H1 (cell line): ENCODE data around the gene CDYL2. TPM values are rescaled to one million over a fixed set of nuclear protein-coding genes. Genes with fewer than 3 reads are reported as not detected.

ENCODE experiments used
- CTCF ChIA-PET: fragments of 300-600 bp; sonication (Branson Sonifier 250); formaldehyde crosslinking; loops from one replicate; lab custom pipeline; 2021; ENCODE audit not compliant: partially characterized antibody; lab: Charles Lee
- POLR2A ChIA-PET: fragments of 300-600 bp; sonication (Branson Sonifier 250); formaldehyde crosslinking; loops from one replicate; lab custom pipeline; 2021; ENCODE audit warnings: inconsistent platforms; ENCODE audit not compliant: partially characterized antibody; lab: Charles Lee
- DNase-seq, 2 experiments: peaks; one replicate each; pipeline versions ENCODE4 v3.0.0 to v3.0.0-alpha.2; 2010 to 2022; ENCODE audit warnings: low spot score in 2 of 2, low read depth in 1 of 2, mixed read lengths in 1 of 2
- FAIRE-seq: peaks from 2 replicates; lab custom pipeline; 2011; peaks lifted over from hg19 to GRCh38; lab: Jason Lieb, UNC
- H2AFZ ChIP-seq: 2 replicates; pipeline ENCODE4 v1.8.1; 2012; ENCODE audit warnings: low read length, inconsistent platforms
- H2AK5ac ChIP-seq: 2 replicates; pipeline ENCODE4 v1.6.1; 2013; ENCODE audit warnings: low read depth, low read length
- H2BK120ac ChIP-seq: replicated peaks from 2 replicates; pipeline ENCODE3; 2013; ENCODE audit warnings: low read depth, low read length, inconsistent platforms
- H2BK12ac ChIP-seq: 2 replicates; pipeline ENCODE4 v1.6.1; 2013; ENCODE audit warnings: low read depth, low read length
- H2BK15ac ChIP-seq: 2 replicates; pipeline ENCODE4 v1.6.1; 2013; ENCODE audit warnings: low read length
- H2BK20ac ChIP-seq: 2 replicates; pipeline ENCODE4 v1.6.1; 2013; ENCODE audit warnings: low read length
- H2BK5ac ChIP-seq: 2 replicates; pipeline ENCODE4 v1.6.1; 2013; ENCODE audit warnings: low read depth, low read length
- H3K14ac ChIP-seq: 2 replicates; pipeline ENCODE4 v1.6.1; 2013; ENCODE audit warnings: inconsistent platforms; ENCODE audit not compliant: insufficient read length
- H3K18ac ChIP-seq: 2 replicates; pipeline ENCODE4 v1.6.1; 2013; ENCODE audit warnings: low read length; ENCODE audit errors: extremely low read depth
- H3K23ac ChIP-seq: 2 replicates; pipeline ENCODE4 v1.6.1; 2013; ENCODE audit warnings: inconsistent platforms; ENCODE audit not compliant: insufficient read length
- H3K23me2 ChIP-seq: 2 replicates; pipeline ENCODE4 v1.6.1; 2013; ENCODE audit warnings: low read depth, low read length
- H3K27ac ChIP-seq: 2 replicates; pipeline ENCODE4 v1.6.1; 2011; ENCODE audit warnings: low read depth, low read length, inconsistent platforms
- H3K27me3 ChIP-seq, 4 experiments: replicated peaks in 1 of 4; 1 replicate in 1 of 4; 2 replicates in 3 of 4; pipeline versions ENCODE4 v1.6.1 to v1.8.1; 2011 to 2013; ENCODE audit warnings: low read length in 3 of 4, mild to moderate bottlenecking in 3 of 4, inconsistent platforms in 2 of 4, mixed read lengths in 2 of 4, moderate library complexity in 1 of 4; ENCODE audit not compliant: control insufficient read depth in 3 of 4, insufficient read depth in 3 of 4; ENCODE audit errors: extremely low read depth in 1 of 4
- H3K36me3 ChIP-seq, 4 experiments: 2 replicates each; pipeline versions ENCODE4 v1.6.1 to v1.8.1; 2011 to 2013; ENCODE audit warnings: mild to moderate bottlenecking in 4 of 4, low read length in 3 of 4, moderate library complexity in 2 of 4, control low read depth in 1 of 4, inconsistent platforms in 1 of 4; ENCODE audit not compliant: insufficient read depth in 4 of 4, control insufficient read depth in 2 of 4
- H3K4ac ChIP-seq: replicated peaks from 2 replicates; pipeline ENCODE3; 2013; ENCODE audit warnings: low read length, low read depth, mixed read lengths, inconsistent platforms; ENCODE audit not compliant: insufficient read length
- H3K4me1 ChIP-seq, 4 experiments: replicated peaks in 1 of 4; 1 replicate in 1 of 4; 2 replicates in 3 of 4; pipeline versions ENCODE4 v1.6.1 to v1.8.1; 2011 to 2013; ENCODE audit warnings: low read length in 3 of 4, inconsistent platforms in 2 of 4, mixed read lengths in 1 of 4; ENCODE audit not compliant: insufficient read depth in 4 of 4, control insufficient read depth in 3 of 4
- H3K4me2 ChIP-seq, 2 experiments: 2 replicates each; pipeline versions ENCODE4 v1.6.1 to v1.8.1; 2011 to 2013; ENCODE audit warnings: low read depth in 2 of 2, low read length in 2 of 2, control low read depth in 1 of 2, inconsistent platforms in 1 of 2, mild to moderate bottlenecking in 1 of 2; ENCODE audit not compliant: insufficient read depth in 1 of 2
- H3K4me3 ChIP-seq, 4 experiments: fragments of 200-600, 300-600 bp in 1 of 4; sonication (generic), shearing (Covaris generic), sonication (Bioruptor Twin) in 1 of 4; 2 replicates each; pipeline versions ENCODE4 v1.5.1 to v1.8.1; 2011 to 2016; ENCODE audit warnings: low read length in 4 of 4, low read depth in 3 of 4, control low read depth in 2 of 4, inconsistent platforms in 2 of 4, mild to moderate bottlenecking in 2 of 4, mixed read lengths in 1 of 4, moderate library complexity in 1 of 4; ENCODE audit not compliant: insufficient read depth in 2 of 4; ENCODE audit errors: extremely low read depth in 1 of 4
- H3K56ac ChIP-seq: replicated peaks from 2 replicates; pipeline ENCODE3; 2013; ENCODE audit warnings: low read depth, mild to moderate bottlenecking, mixed read lengths, low read length, inconsistent platforms; ENCODE audit not compliant: insufficient read length
- H3K79me1 ChIP-seq: 2 replicates; pipeline ENCODE4 v1.6.1; 2013; ENCODE audit warnings: low read depth, low read length, control low read depth
- H3K79me2 ChIP-seq, 2 experiments: 2 replicates each; pipeline versions ENCODE4 v1.6.1 to v1.8.1; 2012 to 2013; ENCODE audit warnings: low read length in 2 of 2, mild to moderate bottlenecking in 2 of 2, inconsistent platforms in 1 of 2; ENCODE audit not compliant: insufficient read depth in 2 of 2, control insufficient read depth in 1 of 2
- H3K9ac ChIP-seq, 4 experiments: replicated peaks in 1 of 4; 1 replicate in 1 of 4; 2 replicates in 3 of 4; pipeline versions ENCODE4 v1.6.1 to v1.8.1; 2011 to 2013; ENCODE audit warnings: low read depth in 3 of 4, low read length in 3 of 4, control low read depth in 2 of 4, mild to moderate bottlenecking in 2 of 4, moderate library complexity in 2 of 4, inconsistent platforms in 1 of 4; ENCODE audit errors: extremely low read depth in 1 of 4
- H3K9me3 ChIP-seq, 2 experiments: 2 replicates each; pipeline versions ENCODE4 v1.6.1 to v1.8.1; 2012 to 2013; ENCODE audit warnings: mild to moderate bottlenecking in 2 of 2, moderate library complexity in 2 of 2, control low read depth in 1 of 2, inconsistent platforms in 1 of 2, low read depth in 1 of 2, low read length in 1 of 2, mixed read lengths in 1 of 2; ENCODE audit not compliant: insufficient read depth in 2 of 2
- H4K20me1 ChIP-seq, 2 experiments: replicated peaks in 1 of 2; 2 replicates each; pipeline versions ENCODE3 to v1.8.1; 2011 to 2013; ENCODE audit warnings: inconsistent platforms in 2 of 2, low read length in 2 of 2, mild to moderate bottlenecking in 1 of 2; ENCODE audit not compliant: insufficient read depth in 2 of 2, control insufficient read depth in 1 of 2
- H4K5ac ChIP-seq: 2 replicates; pipeline ENCODE4 v1.6.1; 2013; ENCODE audit warnings: low read length, low read depth, mixed read lengths, inconsistent platforms; ENCODE audit not compliant: insufficient read length
- H4K8ac ChIP-seq: 2 replicates; pipeline ENCODE4 v1.8.0; 2013; ENCODE audit warnings: mild to moderate bottlenecking, moderate library complexity, low read length, inconsistent platforms; ENCODE audit not compliant: insufficient read depth; ENCODE audit errors: extremely low read depth
- H4K91ac ChIP-seq: replicated peaks from 2 replicates; pipeline ENCODE3; 2013; ENCODE audit warnings: low read length, mixed read lengths, inconsistent platforms; ENCODE audit not compliant: insufficient read length
- ATF2 ChIP-seq: IDR thresholded peaks from 2 replicates; pipeline ENCODE4 v1.6.1; 2012; ENCODE audit warnings: low read length, inconsistent platforms
- CBX8 ChIP-seq: fragments of 300-800, 300-1000 bp; sonication (generic); IDR thresholded peaks from 2 replicates; pipeline ENCODE4 v1.7.1; 2016; ENCODE audit warnings: low read depth, low read length, borderline replicate concordance
- CTCF ChIP-seq, 3 experiments: IDR thresholded peaks; 1 replicate in 2 of 3; 2 replicates in 1 of 3; pipeline versions ENCODE4 v1.5.1 to v1.6.1; 2011; ENCODE audit warnings: low read length in 3 of 3, mild to moderate bottlenecking in 3 of 3, inconsistent platforms in 2 of 3, low read depth in 1 of 3, moderate library complexity in 1 of 3; ENCODE audit not compliant: insufficient read depth in 1 of 3; ENCODE audit errors: control extremely low read depth in 1 of 3
- NRF1 ChIP-seq: IDR thresholded peaks from 2 replicates; pipeline ENCODE4 v1.6.1; 2011; ENCODE audit warnings: mild to moderate bottlenecking, low read depth, low read length, improper control_type of control experiment
- POLR2A ChIP-seq, 2 experiments: IDR thresholded peaks; 1 replicate in 1 of 2; 2 replicates in 1 of 2; pipeline ENCODE4 v1.6.1; 2011; ENCODE audit warnings: low read depth in 2 of 2, low read length in 2 of 2, mild to moderate bottlenecking in 2 of 2; ENCODE audit errors: control extremely low read depth in 1 of 2
- RNF2 ChIP-seq: fragments of 200-900, 300-1000 bp; sonication (generic); IDR thresholded peaks from 2 replicates; pipeline ENCODE4 v1.7.1; 2016; ENCODE audit warnings: borderline replicate concordance, low read depth, mild to moderate bottlenecking, antibody characterized with exemption, low read length; ENCODE audit not compliant: poor library complexity, severe bottlenecking; ENCODE audit errors: missing control alignments
- SIRT6 ChIP-seq: IDR thresholded peaks from one replicate; pipeline ENCODE4 v1.7.1; 2012; ENCODE audit warnings: low read length, inconsistent platforms
- SP2 ChIP-seq: IDR thresholded peaks from 2 replicates; pipeline ENCODE4 v1.6.1; 2012; ENCODE audit warnings: mild to moderate bottlenecking, low read length, inconsistent platforms
- TBP ChIP-seq: IDR thresholded peaks from 2 replicates; pipeline ENCODE4 v1.6.1; 2011; ENCODE audit warnings: low read depth, low read length, improper control_type of control experiment
- TCF12 ChIP-seq: IDR thresholded peaks from 2 replicates; pipeline ENCODE4 v1.6.1; 2011; ENCODE audit warnings: low read depth, mild to moderate bottlenecking, low read length
- WGBS, 2 experiments: shearing (Covaris generic) in 1 of 2; methylation state at CpG; one replicate each; pipeline versions ENCODE4 v1.1.6 to v1.1.7; 2013 to 2015; ENCODE audit warnings: low lambda C conversion rate in 2 of 2, mixed read lengths in 2 of 2, inconsistent platforms in 1 of 2, low coverage in 1 of 2, missing lambda C conversion rate in 1 of 2; ENCODE audit not compliant: insufficient replicate concordance in 2 of 2, insufficient coverage in 1 of 2, insufficient read length in 1 of 2; ENCODE audit errors: extremely low coverage in 1 of 2, missing lambda C conversion rate in 1 of 2; 5-methylcytosine and 5-hydroxymethylcytosine counted together
- polyA plus RNA-seq, 7 experiments: library from polyadenylated mRNA; depleted of rRNA in 3 of 7; stranded (reverse) in 5 of 7; unstranded in 2 of 7; fragments of >200 nt in 5 of 7; fragments of 200-250 nt in 2 of 7; gene quantifications; 1 replicate in 5 of 7; 2 replicates in 1 of 7; 4 replicates in 1 of 7; pipeline versions ENCODE4 v1.2.1 to v1.2.3, GENCODE V29; 2011 to 2013; ENCODE audit warnings: missing spikeins in 2 of 7, mixed read lengths in 2 of 7
- total RNA-seq: library from RNA; stranded (reverse); fragmentation: NEBNext Ultra II Directional; extraction: Animal tissue kit (Norgen Biotek cat#: 25700); gene quantifications from 2 replicates; pipeline ENCODE4 v1.2.1, GENCODE V29; 2021

The CDYL2 gene
- total and polyA plus RNA-seq, 2 of the 8 experiments (the other 6 are each of a cell fraction or from before 2014, with no cell fraction given), result 0.33 to 5.3 TPM

- H3K9ac ChIP-seq, result no peak overlapping the region
- H3K4me3 ChIP-seq, result no peak overlapping the region
- 84% methylated on average over 3 of the region's 3 CpGs; no CpG with 5 or more reads in 1 of the 2 experiments for WGBS, 2 experiments
- no peak overlapping the region for H4K8ac ChIP-seq
- H2BK120ac ChIP-seq, result no peak overlapping the region
- H2BK20ac ChIP-seq, result no peak overlapping the region
- no peak overlapping the region for H2AFZ ChIP-seq
- no peaks in the 10 kb centered on the region for H3K36me3 ChIP-seq
- no peak overlapping the region for H2BK5ac ChIP-seq
- DNase-seq, result no peak
- FAIRE-seq, result no peak
- H3K27me3 ChIP-seq, result no peaks in the 10 kb centered on the region
- CTCF ChIA-PET, result interaction anchor here (0.5 kb wide), 1 partner anchor 186 kb away, joined by 3 read pairs; no protein-coding TSS in a partner anchor
- H3K27ac ChIP-seq, result no peak overlapping the region
- peaks cover 7 to 9% of the 10 kb centered on the region in 2 experiments; a peak in 2 of 4 replicates for H3K9me3 ChIP-seq
- H3K4me1 ChIP-seq, result peaks cover 0 to 4% (median 0%) of the 10 kb centered on the region in 4 experiments; a peak in 2 of 7 replicates
- H3K23me2 ChIP-seq, result no peaks in the 10 kb centered on the region; the same call in 1 of the 2 replicates
- H3K79me1 ChIP-seq, result no peaks in the 10 kb centered on the region
- no peaks in the 10 kb centered on the region for H4K20me1 ChIP-seq
- no peak overlapping the region for H4K91ac ChIP-seq
- H3K23ac ChIP-seq, result no peak overlapping the region
- POLR2A ChIA-PET, result no interaction called here
- no peak overlapping the region for H3K4me2 ChIP-seq
- no peak overlapping the region for H3K56ac ChIP-seq
- no peak overlapping the region for H2AK5ac ChIP-seq
- H3K4ac ChIP-seq, result no peak overlapping the region
- no peak overlapping the region for H3K18ac ChIP-seq
- no peaks in the 10 kb centered on the region for H3K79me2 ChIP-seq
- H4K5ac ChIP-seq, result no peak overlapping the region
- H2BK12ac ChIP-seq, result no peak overlapping the region
- no peak overlapping the region for H3K14ac ChIP-seq
- H2BK15ac ChIP-seq, result no peak overlapping the region
- TF ChIP-seq RNF2 (no peak), CBX8 (no peak), SIRT6 (no peak), NRF1 (no peak), ATF2 (no peak), POLR2A (IDR thresholded peaks at IDR 0.05; ENCODE audit: control extremely low read depth in 1 of 2, low read depth in 2 of 2, low read length in 2 of 2) (no peak), TBP (no peak), SP2 (no peak), CTCF (IDR thresholded peaks at IDR 0.05; ENCODE audit: control extremely low read depth in 1 of 3, insufficient read depth in 1 of 3, low read depth in 1 of 3, low read length in 3 of 3) (no peak), TCF12 (no peak)
Measured at GRCh38 chr16:80794071-80794470, 10.3 kb downstream of the CDYL2 start.
